ENCODE data around the gene KICS2.
"Not testable (repeated sequence)": the region's sequence is repeated elsewhere in the genome, so short reads cannot be mapped to it uniquely, and the experiment has no call there.

KICS2 gene

GRCh38 chr12:64222009-64222765, at the start of gene KICS2:
KICS2 (minus strand) TSS chr12:64222296; CDS start chr12:64222237, 59 bp downstream.
- peak; percentile 44 for DNase-seq

GRCh38 chr12:64270411-64270810, 48.3 kb upstream of the KICS2 start:
- DNase-seq = peak; percentile 8

GRCh38 chr12:64269161-64269560, 47.1 kb upstream of the KICS2 start:
- peak; percentile 85 for DNase-seq

- DNase-seq = no peak
Observed at GRCh38 chr12:64268409-64268808, 46.3 kb upstream of the KICS2 start.

- no peak for DNase-seq
Observed at GRCh38 chr12:64265839-64266238, 43.7 kb upstream of the KICS2 start.

GRCh38 chr12:64261813-64262212, 39.7 kb upstream of the KICS2 start:
- no peak for DNase-seq

GRCh38 chr12:64258576-64258975, 36.5 kb upstream of the KICS2 start:
- DNase-seq = no peak

- DNase-seq = no peak
Observed at GRCh38 chr12:64256166-64256800, 34.2 kb upstream of the KICS2 start.

GRCh38 chr12:64255249-64255648, 33.2 kb upstream of the KICS2 start:
- DNase-seq = no peak

GRCh38 chr12:64253356-64253755, 31.3 kb upstream of the KICS2 start:
- no peak for DNase-seq

- DNase-seq = no peak
Observed at GRCh38 chr12:64252681-64253080, 30.6 kb upstream of the KICS2 start.

GRCh38 chr12:64243809-64244208, 21.7 kb upstream of the KICS2 start:
- no peak for DNase-seq

GRCh38 chr12:64240781-64241180, 18.7 kb upstream of the KICS2 start:
- DNase-seq = no peak

- DNase-seq = no peak
Observed at GRCh38 chr12:64237382-64237781, 15.3 kb upstream of the KICS2 start.

- DNase-seq = no peak
Observed at GRCh38 chr12:64236549-64236948, 14.5 kb upstream of the KICS2 start.

- DNase-seq = no peak
Observed at GRCh38 chr12:64232196-64232595, 10.1 kb upstream of the KICS2 start.

GRCh38 chr12:64229796-64230195, 7.7 kb upstream of the KICS2 start:
- no peak for DNase-seq

GRCh38 chr12:64229240-64229639, 7.1 kb upstream of the KICS2 start:
- DNase-seq = no peak

- no peak for DNase-seq
Observed at GRCh38 chr12:64225626-64226025, 3.5 kb upstream of the KICS2 start.

- DNase-seq = peak; percentile 14
Observed at GRCh38 chr12:64221651-64222008, 466 bp downstream of the KICS2 start.

- DNase-seq = no peak
Observed at GRCh38 chr12:64220046-64220445, 2.0 kb downstream of the KICS2 start.

GRCh38 chr12:64219145-64219544, 3.0 kb downstream of the KICS2 start:
- no peak for DNase-seq

- DNase-seq = no peak
Observed at GRCh38 chr12:64218597-64218996, 3.5 kb downstream of the KICS2 start.

GRCh38 chr12:64217643-64218042, 4.5 kb downstream of the KICS2 start:
- DNase-seq = not testable (repeated sequence)

- no peak for DNase-seq
Observed at GRCh38 chr12:64216239-64216638, 5.9 kb downstream of the KICS2 start.

Measured in DMS79 (cell line).